Hepatocyte (in vitro differentiated cells): ENCODE measurements around the gene SDK1. TPM values are rescaled to one million over a fixed set of nuclear protein-coding genes. Genes with fewer than 3 reads are reported as not detected.

Experiments
- DNase-seq: peaks from one replicate; pipeline ENCODE4 v3.0.0-alpha.2; 2016; ENCODE audit warnings: low spot score
- H2AFZ ChIP-seq: fragments of 200-600 bp; sonication (generic); 2 replicates; pipeline ENCODE4 v1.6.0; 2016; ENCODE audit warnings: antibody characterized with exemption, mild to moderate bottlenecking
- H3K27ac ChIP-seq: fragments of 200-600 bp; sonication (generic); 2 replicates; pipeline ENCODE4 v1.5.1; 2016; ENCODE audit warnings: mild to moderate bottlenecking
- H3K27me3 ChIP-seq: fragments of 200-600 bp; sonication (generic); 2 replicates; pipeline ENCODE4 v1.6.1; 2016
- H3K36me3 ChIP-seq: fragments of 200-600 bp; sonication (generic); replicated peaks from 2 replicates; pipeline ENCODE4 v1.5.1; 2016; ENCODE audit warnings: low read depth; ENCODE audit not compliant: insufficient read depth
- H3K4me1 ChIP-seq: fragments of 200-600 bp; sonication (generic); 2 replicates; pipeline ENCODE4 v1.5.1; 2016; ENCODE audit warnings: mild to moderate bottlenecking, moderate library complexity; ENCODE audit not compliant: insufficient read depth
- H3K4me2 ChIP-seq: fragments of 200-600 bp; sonication (generic); 2 replicates; pipeline ENCODE4 v1.6.0; 2016
- H3K4me3 ChIP-seq: fragments of 200-600 bp; sonication (generic); 2 replicates; pipeline ENCODE4 v1.5.1; 2016; ENCODE audit warnings: mild to moderate bottlenecking
- H3K79me2 ChIP-seq: fragments of 200-600 bp; sonication (generic); 2 replicates; pipeline ENCODE4 v1.6.0; 2017; ENCODE audit warnings: mild to moderate bottlenecking
- H3K9me2 ChIP-seq: fragments of 200-600 bp; sonication (generic); replicated peaks from 2 replicates; pipeline ENCODE4 v1.6.0; 2017; ENCODE audit warnings: mild to moderate bottlenecking; ENCODE audit not compliant: insufficient read depth
- H3K9me3 ChIP-seq: fragments of 200-600 bp; sonication (generic); 2 replicates; pipeline ENCODE4 v1.5.1; 2016; ENCODE audit warnings: low read depth, mild to moderate bottlenecking
- H4K20me1 ChIP-seq: fragments of 200-600 bp; sonication (generic); 2 replicates; pipeline ENCODE4 v1.6.0; 2016; ENCODE audit warnings: mild to moderate bottlenecking; ENCODE audit not compliant: insufficient read depth, poor library complexity, severe bottlenecking
- EZH2 ChIP-seq: fragments of 200-600 bp; sonication (generic); IDR thresholded peaks from 2 replicates; pipeline ENCODE4 v1.6.1; 2016; ENCODE audit warnings: antibody characterized with exemption, mild to moderate bottlenecking, borderline replicate concordance
- EZH2phosphoT487 ChIP-seq: fragments of 200-600 bp; sonication (generic); IDR thresholded peaks from one replicate; pipeline ENCODE4 v1.6.1; 2018; ENCODE audit warnings: antibody characterized with exemption, mild to moderate bottlenecking, low read depth, moderate library complexity; ENCODE audit not compliant: unreplicated experiment, severe bottlenecking
- WGBS: methylation state at CpG from one replicate; pipeline ENCODE4 v1.1.6; 2016; ENCODE audit warnings: low lambda C conversion rate; ENCODE audit errors: missing lambda C conversion rate; 5-methylcytosine and 5-hydroxymethylcytosine counted together
- polyA plus RNA-seq: library from polyadenylated mRNA; unstranded; fragments of >200 nt; fragmentation: Nextera tagmentation; extraction: Ambion mirVana; gene quantifications from 2 replicates; pipeline ENCODE4 v1.2.1, GENCODE V29; 2016
- total RNA-seq: library from RNA; depleted of rRNA; stranded (reverse); fragments of >200 nt; gene quantifications from 2 replicates; pipeline ENCODE4 v1.2.3, GENCODE V29; 2014
- TF ChIP-seq, protein P1 (sequence below): fragments of 200-600 bp; sonication (generic); IDR thresholded peaks from 2 replicates; pipeline ENCODE4 v1.5.1; 2016; ENCODE audit warnings: antibody characterized with exemption, mild to moderate bottlenecking; ENCODE audit not compliant: poor library complexity

The SDK1 gene
- total and polyA plus RNA-seq, 2 experiments from 2014 or later: 4.3 to 10.0 TPM

DNA sequence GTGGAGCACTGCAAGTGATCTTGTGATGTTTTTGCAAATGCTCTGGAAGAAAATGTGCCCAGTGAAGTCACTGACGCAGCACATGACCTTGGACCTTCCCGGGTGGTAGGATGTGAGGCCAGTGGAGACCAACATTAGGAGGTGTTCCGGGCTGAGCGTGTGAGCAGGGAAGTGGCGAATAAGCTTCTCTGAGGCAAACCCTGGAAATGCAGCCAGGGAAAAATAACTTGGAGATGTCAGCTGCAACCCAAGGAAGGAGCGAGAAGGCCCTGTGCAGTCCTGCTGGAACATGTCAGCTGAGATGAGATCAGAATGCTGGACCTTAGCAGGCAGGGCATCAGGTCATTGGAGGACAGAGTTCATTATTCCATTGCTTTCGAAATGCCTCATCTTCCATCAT, 18.6 kb upstream of the SDK1 start:
- H3K27ac ChIP-seq: no peak overlapping the region
- DNase-seq: no peak
- no peak overlapping the region for H3K4me2 ChIP-seq
- no peak overlapping the region for H3K4me3 ChIP-seq
- no peaks in the 10 kb centered on the region for H3K27me3 ChIP-seq
- H3K36me3 ChIP-seq: no peaks in the 10 kb centered on the region
- TF ChIP-seq EZH2 (no peak), EZH2phosphoT487 (no peak)
- TF ChIP-seq, protein P1, sequence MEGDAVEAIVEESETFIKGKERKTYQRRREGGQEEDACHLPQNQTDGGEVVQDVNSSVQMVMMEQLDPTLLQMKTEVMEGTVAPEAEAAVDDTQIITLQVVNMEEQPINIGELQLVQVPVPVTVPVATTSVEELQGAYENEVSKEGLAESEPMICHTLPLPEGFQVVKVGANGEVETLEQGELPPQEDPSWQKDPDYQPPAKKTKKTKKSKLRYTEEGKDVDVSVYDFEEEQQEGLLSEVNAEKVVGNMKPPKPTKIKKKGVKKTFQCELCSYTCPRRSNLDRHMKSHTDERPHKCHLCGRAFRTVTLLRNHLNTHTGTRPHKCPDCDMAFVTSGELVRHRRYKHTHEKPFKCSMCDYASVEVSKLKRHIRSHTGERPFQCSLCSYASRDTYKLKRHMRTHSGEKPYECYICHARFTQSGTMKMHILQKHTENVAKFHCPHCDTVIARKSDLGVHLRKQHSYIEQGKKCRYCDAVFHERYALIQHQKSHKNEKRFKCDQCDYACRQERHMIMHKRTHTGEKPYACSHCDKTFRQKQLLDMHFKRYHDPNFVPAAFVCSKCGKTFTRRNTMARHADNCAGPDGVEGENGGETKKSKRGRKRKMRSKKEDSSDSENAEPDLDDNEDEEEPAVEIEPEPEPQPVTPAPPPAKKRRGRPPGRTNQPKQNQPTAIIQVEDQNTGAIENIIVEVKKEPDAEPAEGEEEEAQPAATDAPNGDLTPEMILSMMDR: no peak
- H4K20me1 ChIP-seq: no peaks in the 10 kb centered on the region
- WGBS: 84% methylated on average over 7 of the region's 7 CpGs
- no peaks in the 10 kb centered on the region for H3K9me2 ChIP-seq
- no peaks in the 10 kb centered on the region for H3K4me1 ChIP-seq
- no peak overlapping the region for H2AFZ ChIP-seq
- no peaks in the 10 kb centered on the region for H3K9me3 ChIP-seq
- H3K79me2 ChIP-seq: no peaks in the 10 kb centered on the region

DNA sequence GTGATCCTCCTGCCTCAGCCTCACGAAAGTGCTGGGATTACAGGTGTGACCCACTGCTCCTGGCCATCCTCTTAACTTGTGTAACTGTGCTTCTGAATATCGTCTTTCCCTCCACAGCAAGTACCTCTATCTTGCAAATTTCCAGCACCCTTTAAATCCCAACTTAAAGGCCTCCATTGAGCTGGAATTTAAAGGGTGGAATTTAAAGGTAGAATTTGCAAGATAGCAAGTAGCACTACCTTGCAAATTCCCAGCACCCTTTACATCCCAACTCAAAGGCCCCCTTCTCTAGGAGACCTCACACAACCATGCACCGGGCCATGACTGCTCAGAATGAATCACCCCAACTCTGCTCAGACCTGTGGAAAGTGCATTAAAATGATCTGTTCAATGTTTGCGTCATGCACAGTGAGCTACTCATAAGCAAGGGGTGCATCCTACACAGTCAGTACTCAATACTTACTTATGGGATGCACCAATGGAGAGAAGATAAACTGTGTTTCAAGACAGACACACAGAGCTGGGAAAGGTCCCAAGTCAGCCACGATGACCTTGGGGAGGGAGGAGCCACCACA, 17.8 kb upstream of the SDK1 start:
- Histone ChIP-seq H3K4me1 (no peaks in the 10 kb centered on the region), H3K4me2 (no peak overlapping the region), H3K36me3 (no peaks in the 10 kb centered on the region), H3K79me2 (no peaks in the 10 kb centered on the region), H3K9me3 (no peaks in the 10 kb centered on the region), H2AFZ (no peak overlapping the region), H3K4me3 (no peak overlapping the region), H3K27me3 (no peaks in the 10 kb centered on the region), H3K9me2 (no peaks in the 10 kb centered on the region), H3K27ac (no peak overlapping the region), H4K20me1 (no peaks in the 10 kb centered on the region)
- WGBS: 69% methylated on average over 5 of the region's 5 CpGs
- TF ChIP-seq, protein P1: no peak
- no peak for TF ChIP-seq EZH2
- no peak for TF ChIP-seq EZH2phosphoT487
- DNase-seq: no peak

DNA sequence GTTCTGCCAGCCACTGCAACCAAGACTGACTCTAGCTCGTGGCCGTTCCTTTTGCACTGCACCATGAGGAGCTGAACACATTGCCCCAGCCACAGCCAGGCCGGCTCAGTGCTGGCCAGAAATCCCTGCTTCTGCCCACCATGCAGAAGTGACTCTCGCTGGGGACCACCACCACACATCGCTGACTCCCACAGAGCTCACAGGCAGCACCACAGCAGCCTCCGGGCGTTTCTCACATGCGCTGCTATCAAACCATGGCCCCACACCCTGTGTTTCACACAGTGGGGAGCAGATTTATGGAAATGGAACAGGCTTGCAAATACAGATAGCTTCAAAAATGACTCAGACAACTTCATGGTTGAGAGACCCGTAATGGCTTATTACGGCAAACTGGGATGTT, 15.4 kb upstream of the SDK1 start:
- H3K4me1 ChIP-seq: no peaks in the 10 kb centered on the region
- H4K20me1 ChIP-seq: no peaks in the 10 kb centered on the region
- H3K36me3 ChIP-seq: no peaks in the 10 kb centered on the region
- H3K27me3 ChIP-seq: no peaks in the 10 kb centered on the region
- no peak overlapping the region for H3K4me2 ChIP-seq
- no peak overlapping the region for H2AFZ ChIP-seq
- H3K9me3 ChIP-seq: no peaks in the 10 kb centered on the region
- H3K9me2 ChIP-seq: no peaks in the 10 kb centered on the region
- DNase-seq: no peak
- H3K79me2 ChIP-seq: no peaks in the 10 kb centered on the region
- TF ChIP-seq, protein P1: no peak
- TF ChIP-seq EZH2 (no peak), EZH2phosphoT487 (no peak)
- no peak overlapping the region for H3K4me3 ChIP-seq
- no peak overlapping the region for H3K27ac ChIP-seq
- WGBS: 81% methylated on average over 10 of the region's 10 CpGs
